HL-60 (cell line): ENCODE results near the gene TGFBR3.

Experiments
- DNase-seq, 2 experiments: peaks; one replicate each; pipeline ENCODE4 v3.0.0-alpha.2; 2010 to 2020; ENCODE audit warnings: low read depth in 1 of 2, low spot score in 1 of 2
- H3K27ac ChIP-seq: fragments of 250-450 bp; sonication (Bioruptor Pico); replicated peaks from 2 replicates; pipeline ENCODE4 v1.5.1; 2020; ENCODE audit warnings: mild to moderate bottlenecking, moderate library complexity
- H3K27me3 ChIP-seq: fragments of 250-450 bp; sonication (Bioruptor Pico); 2 replicates; pipeline ENCODE4 v1.5.1; 2021; ENCODE audit warnings: mild to moderate bottlenecking, moderate library complexity; ENCODE audit not compliant: insufficient read depth, poor library complexity, severe bottlenecking
- H3K4me3 ChIP-seq: replicated peaks from 2 replicates; pipeline ENCODE4 v1.5.1; 2011; ENCODE audit warnings: mild to moderate bottlenecking, control low read depth, low read length; ENCODE audit not compliant: insufficient read depth
- GABPA ChIP-seq: IDR thresholded peaks from 2 replicates; pipeline ENCODE4 v1.6.1; 2012; ENCODE audit warnings: low read depth
- POLR2AphosphoS5 ChIP-seq: IDR thresholded peaks from 2 replicates; pipeline ENCODE4 v1.6.1; 2012; ENCODE audit warnings: low read depth
- SPI1 ChIP-seq: IDR thresholded peaks from 2 replicates; pipeline ENCODE4 v1.6.1; 2012; ENCODE audit warnings: low read depth, mild to moderate bottlenecking, borderline replicate concordance
- TF ChIP-seq, protein P1 (sequence below): IDR thresholded peaks from one replicate; pipeline ENCODE4 v1.5.1; 2011; ENCODE audit warnings: low read length, control low read depth, inconsistent platforms; ENCODE audit not compliant: insufficient read depth
- TF ChIP-seq, protein P2 (sequence below): IDR thresholded peaks from 2 replicates; pipeline ENCODE4 v1.6.1; 2012; ENCODE audit warnings: low read depth; ENCODE audit not compliant: insufficient replicate concordance

The TGFBR3 gene

DNA sequence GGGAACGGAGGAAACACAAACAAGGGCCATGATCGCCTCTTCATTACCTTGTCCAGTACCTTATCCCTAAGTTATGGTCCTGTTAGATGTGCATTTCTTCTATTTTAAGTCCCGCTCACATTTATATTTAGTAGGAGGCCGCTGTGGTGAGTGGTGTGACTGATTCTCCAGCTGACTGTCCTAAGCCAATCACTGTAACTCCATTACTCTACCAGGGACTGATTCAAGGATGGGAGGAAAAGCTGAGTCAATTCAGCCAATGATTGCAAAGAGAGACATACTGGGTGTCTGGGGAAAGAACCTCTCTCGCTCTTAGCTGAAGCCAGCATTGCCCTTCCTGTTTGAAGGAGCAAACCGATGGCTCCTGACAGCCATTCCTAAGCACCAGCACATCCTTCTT lies 59.7 kb downstream of the TGFBR3 start:
- no peak overlapping the region for H3K4me3 ChIP-seq
- DNase-seq: no peak
- no peak overlapping the region for H3K27ac ChIP-seq
- TF ChIP-seq POLR2AphosphoS5 (no peak), SPI1 (no peak), GABPA (no peak)
- TF ChIP-seq, protein P1, sequence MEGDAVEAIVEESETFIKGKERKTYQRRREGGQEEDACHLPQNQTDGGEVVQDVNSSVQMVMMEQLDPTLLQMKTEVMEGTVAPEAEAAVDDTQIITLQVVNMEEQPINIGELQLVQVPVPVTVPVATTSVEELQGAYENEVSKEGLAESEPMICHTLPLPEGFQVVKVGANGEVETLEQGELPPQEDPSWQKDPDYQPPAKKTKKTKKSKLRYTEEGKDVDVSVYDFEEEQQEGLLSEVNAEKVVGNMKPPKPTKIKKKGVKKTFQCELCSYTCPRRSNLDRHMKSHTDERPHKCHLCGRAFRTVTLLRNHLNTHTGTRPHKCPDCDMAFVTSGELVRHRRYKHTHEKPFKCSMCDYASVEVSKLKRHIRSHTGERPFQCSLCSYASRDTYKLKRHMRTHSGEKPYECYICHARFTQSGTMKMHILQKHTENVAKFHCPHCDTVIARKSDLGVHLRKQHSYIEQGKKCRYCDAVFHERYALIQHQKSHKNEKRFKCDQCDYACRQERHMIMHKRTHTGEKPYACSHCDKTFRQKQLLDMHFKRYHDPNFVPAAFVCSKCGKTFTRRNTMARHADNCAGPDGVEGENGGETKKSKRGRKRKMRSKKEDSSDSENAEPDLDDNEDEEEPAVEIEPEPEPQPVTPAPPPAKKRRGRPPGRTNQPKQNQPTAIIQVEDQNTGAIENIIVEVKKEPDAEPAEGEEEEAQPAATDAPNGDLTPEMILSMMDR: no peak
- TF ChIP-seq, protein P2, sequence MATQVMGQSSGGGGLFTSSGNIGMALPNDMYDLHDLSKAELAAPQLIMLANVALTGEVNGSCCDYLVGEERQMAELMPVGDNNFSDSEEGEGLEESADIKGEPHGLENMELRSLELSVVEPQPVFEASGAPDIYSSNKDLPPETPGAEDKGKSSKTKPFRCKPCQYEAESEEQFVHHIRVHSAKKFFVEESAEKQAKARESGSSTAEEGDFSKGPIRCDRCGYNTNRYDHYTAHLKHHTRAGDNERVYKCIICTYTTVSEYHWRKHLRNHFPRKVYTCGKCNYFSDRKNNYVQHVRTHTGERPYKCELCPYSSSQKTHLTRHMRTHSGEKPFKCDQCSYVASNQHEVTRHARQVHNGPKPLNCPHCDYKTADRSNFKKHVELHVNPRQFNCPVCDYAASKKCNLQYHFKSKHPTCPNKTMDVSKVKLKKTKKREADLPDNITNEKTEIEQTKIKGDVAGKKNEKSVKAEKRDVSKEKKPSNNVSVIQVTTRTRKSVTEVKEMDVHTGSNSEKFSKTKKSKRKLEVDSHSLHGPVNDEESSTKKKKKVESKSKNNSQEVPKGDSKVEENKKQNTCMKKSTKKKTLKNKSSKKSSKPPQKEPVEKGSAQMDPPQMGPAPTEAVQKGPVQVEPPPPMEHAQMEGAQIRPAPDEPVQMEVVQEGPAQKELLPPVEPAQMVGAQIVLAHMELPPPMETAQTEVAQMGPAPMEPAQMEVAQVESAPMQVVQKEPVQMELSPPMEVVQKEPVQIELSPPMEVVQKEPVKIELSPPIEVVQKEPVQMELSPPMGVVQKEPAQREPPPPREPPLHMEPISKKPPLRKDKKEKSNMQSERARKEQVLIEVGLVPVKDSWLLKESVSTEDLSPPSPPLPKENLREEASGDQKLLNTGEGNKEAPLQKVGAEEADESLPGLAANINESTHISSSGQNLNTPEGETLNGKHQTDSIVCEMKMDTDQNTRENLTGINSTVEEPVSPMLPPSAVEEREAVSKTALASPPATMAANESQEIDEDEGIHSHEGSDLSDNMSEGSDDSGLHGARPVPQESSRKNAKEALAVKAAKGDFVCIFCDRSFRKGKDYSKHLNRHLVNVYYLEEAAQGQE: no peak
- H3K27me3 ChIP-seq: no peaks in the 10 kb centered on the region

DNA sequence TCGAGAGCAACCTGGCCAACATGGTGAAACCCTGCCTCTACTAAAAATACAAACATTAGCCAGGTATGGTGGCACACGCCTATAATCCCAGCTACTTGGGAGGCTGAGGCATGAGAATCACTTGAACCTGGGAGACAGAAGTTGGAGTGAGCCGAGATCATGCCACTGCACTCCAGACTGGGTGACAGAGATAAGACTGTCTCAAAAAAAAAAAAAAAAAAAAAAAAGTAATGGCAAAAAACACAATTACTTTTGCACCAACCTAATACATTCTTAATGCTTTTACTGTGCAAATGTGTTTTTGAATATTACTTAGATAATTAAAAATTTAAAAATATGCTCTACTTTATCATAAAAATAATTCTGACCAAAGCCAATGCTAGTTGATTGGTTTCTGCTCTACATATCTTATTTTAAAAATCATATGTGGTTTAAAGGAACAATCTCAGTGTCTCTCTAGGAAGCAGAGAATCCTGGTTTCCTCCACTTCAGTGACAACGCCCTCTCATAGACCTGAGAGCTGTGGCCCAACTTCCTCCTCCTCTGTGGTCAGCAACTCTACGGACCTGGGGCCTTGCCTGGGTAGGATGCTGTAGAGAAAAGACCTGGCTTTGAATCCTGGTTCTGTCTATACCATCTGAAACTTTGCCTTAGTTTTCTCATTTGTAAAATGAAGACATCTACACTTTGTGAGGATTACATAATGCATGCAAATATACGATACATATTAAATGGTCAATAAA lies 64.7 kb downstream of the TGFBR3 start:
- H3K27ac ChIP-seq: no peak overlapping the region
- H3K4me3 ChIP-seq: no peak overlapping the region
- DNase-seq: no peak
- H3K27me3 ChIP-seq: no peaks in the 10 kb centered on the region
- no peak for TF ChIP-seq GABPA
- TF ChIP-seq, protein P1: no peak
- no peak for TF ChIP-seq SPI1
- no peak for TF ChIP-seq POLR2AphosphoS5

GRCh38 chr1:91819038-91819788 lies 66.7 kb downstream of the TGFBR3 start:
- DNase-seq: no peak

GRCh38 chr1:91818713-91818975 lies 67.3 kb downstream of the TGFBR3 start:
- Histone ChIP-seq H3K27ac (no peak overlapping the region), H3K4me3 (no peak overlapping the region), H3K27me3 (no peaks in the 10 kb centered on the region)
- DNase-seq: no peak
- no peak for TF ChIP-seq SPI1
- TF ChIP-seq GABPA: no peak
- TF ChIP-seq, protein P2: no peak
- no peak for TF ChIP-seq POLR2AphosphoS5
- TF ChIP-seq, protein P1: no peak

More at GRCh38 chr1:91819038-91819788, 66.7 kb downstream of the TGFBR3 start:
- no peak for TF ChIP-seq SPI1
- no peak for TF ChIP-seq POLR2AphosphoS5
- Histone ChIP-seq H3K27ac (no peak overlapping the region), H3K4me3 (no peak overlapping the region), H3K27me3 (no peaks in the 10 kb centered on the region)
